Aorta (tissue), 5 donors: Measurements from ENCODE around the gene CCM2L. TPM values are rescaled to one million over a fixed set of nuclear protein-coding genes. Genes with fewer than 3 reads are reported as not detected.

Source experiments
- ATAC-seq: fragments of 200-7000 bp; cut with Tn5 transposase; one replicate; pipeline ENCODE4 v1.9.1; 2022; ENCODE audit warnings: moderate library complexity; ENCODE audit not compliant: low FRiP score
- DNase-seq, 2 donors: peaks; one replicate each; pipeline ENCODE4 v3.0.0-alpha.2; 2020
- H3K27ac ChIP-seq, 2 donors: one replicate each; pipeline ENCODE4 v1.5.1; 2013; ENCODE audit warnings: low read length in 2 of 2, mild to moderate bottlenecking in 2 of 2, moderate library complexity in 2 of 2, control low read depth in 1 of 2, inconsistent platforms in 1 of 2, low read depth in 1 of 2
- H3K27me3 ChIP-seq, 2 donors: one replicate each; pipeline ENCODE4 v1.6.1; 2013; ENCODE audit warnings: control low read depth in 1 of 2, low read length in 1 of 2, mild to moderate bottlenecking in 1 of 2, moderate library complexity in 1 of 2; ENCODE audit not compliant: insufficient read depth in 2 of 2, control insufficient read depth in 1 of 2
- H3K36me3 ChIP-seq, 2 donors: one replicate each; pipeline ENCODE4 v1.6.1; 2013; ENCODE audit warnings: control low read depth in 1 of 2, low read length in 1 of 2, mild to moderate bottlenecking in 1 of 2; ENCODE audit not compliant: insufficient read depth in 2 of 2, control insufficient read depth in 1 of 2
- H3K4me1 ChIP-seq, 2 donors: one replicate each; pipeline ENCODE4 v1.6.1; 2013; ENCODE audit warnings: low read length in 2 of 2, control low read depth in 1 of 2, mild to moderate bottlenecking in 1 of 2, moderate library complexity in 1 of 2; ENCODE audit not compliant: insufficient read depth in 2 of 2, control insufficient read depth in 1 of 2
- H3K4me3 ChIP-seq, 2 donors: one replicate each; pipeline ENCODE4 v1.5.1; 2013; ENCODE audit warnings: low read length in 2 of 2, control low read depth in 1 of 2, mild to moderate bottlenecking in 1 of 2
- H3K9me3 ChIP-seq: one replicate; pipeline ENCODE4 v1.6.1; 2013; ENCODE audit warnings: mild to moderate bottlenecking, low read length; ENCODE audit not compliant: control insufficient read depth
- WGBS, 2 donors: extraction: QIAGEN DNeasy Blood & Tissue Kit; methylation state at CpG; one replicate each; pipeline ENCODE4 v1.1.7; 2013; 5-methylcytosine and 5-hydroxymethylcytosine counted together
- intact Hi-C, 2 donors: fragments of 100-400 bp; cut with DNase I; formaldehyde crosslinking; loops; one replicate each; pipeline versions ENCODE4 v1.14.2 to v1.15.0; 2022
- polyA plus RNA-seq, 2 donors: library from polyadenylated mRNA; stranded (reverse); fragments of 200-250 nt; gene quantifications; one replicate each; pipeline ENCODE4 v1.2.3, GENCODE V29; 2013
- total RNA-seq, 2 donors: library from RNA; stranded (reverse); fragmentation: NEBNext Ultra II Directional; extraction: Animal tissue kit (Norgen Biotek cat#: 25700); gene quantifications; one replicate each; pipeline ENCODE4 v1.2.1, GENCODE V29; 2021
- donor health status: healthy with polysubstance abuse.
- donor health status: Bipolar disorder and iron deficiency.
- donor health status: DM: no; HTN: no; CAD: no.
- donor health status: DM: no; HTN: no; CAD: no.
- donor health status: DM: yes; HTN: yes; CAD: no.

CCM2L gene
- total and polyA plus RNA-seq, 4 donors, result 0.88 to 11.0 (median 4.6) TPM

DNA sequence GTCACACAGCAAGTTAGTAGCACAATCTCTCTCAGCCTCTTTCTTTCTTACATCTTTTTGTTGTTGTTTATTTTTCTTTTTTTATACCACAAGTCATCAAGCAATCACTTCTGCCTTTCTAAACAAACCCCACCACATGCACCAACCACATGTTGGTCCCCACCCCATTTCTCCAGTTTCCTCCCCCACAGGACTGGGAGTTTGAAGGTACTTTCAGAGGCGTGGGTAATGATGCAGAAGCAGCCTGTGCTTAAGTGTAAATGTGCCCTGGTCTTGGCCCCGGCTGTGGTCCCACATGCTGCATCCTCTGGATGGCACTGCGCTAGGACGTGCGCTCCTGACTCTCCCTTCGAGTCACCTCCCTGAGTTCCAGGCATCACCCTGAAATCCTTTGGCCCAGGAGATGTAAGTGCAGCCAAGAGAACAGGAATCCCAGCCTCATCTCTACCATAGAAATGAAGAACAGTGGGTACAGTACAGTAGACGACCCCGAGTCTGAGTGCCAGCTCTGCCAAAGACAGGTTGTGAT lies 47.5 kb downstream of the CCM2L start:
- no peak overlapping the region for H3K27ac ChIP-seq
- H3K4me1 ChIP-seq, result no peaks in the 10 kb centered on the region
- intact Hi-C loops, result no loop called here
- H3K36me3 ChIP-seq, result no peaks in the 10 kb centered on the region
- ATAC-seq (no peak), DNase-seq (peak in 1 of 2 donors; percentile 55)
- WGBS, 2 donors, result 68 to 70% methylated on average over 8 of the region's 8 CpGs
- H3K27me3 ChIP-seq, result no peaks in the 10 kb centered on the region
- no peaks in the 10 kb centered on the region for H3K9me3 ChIP-seq
- no peak overlapping the region for H3K4me3 ChIP-seq

DNA sequence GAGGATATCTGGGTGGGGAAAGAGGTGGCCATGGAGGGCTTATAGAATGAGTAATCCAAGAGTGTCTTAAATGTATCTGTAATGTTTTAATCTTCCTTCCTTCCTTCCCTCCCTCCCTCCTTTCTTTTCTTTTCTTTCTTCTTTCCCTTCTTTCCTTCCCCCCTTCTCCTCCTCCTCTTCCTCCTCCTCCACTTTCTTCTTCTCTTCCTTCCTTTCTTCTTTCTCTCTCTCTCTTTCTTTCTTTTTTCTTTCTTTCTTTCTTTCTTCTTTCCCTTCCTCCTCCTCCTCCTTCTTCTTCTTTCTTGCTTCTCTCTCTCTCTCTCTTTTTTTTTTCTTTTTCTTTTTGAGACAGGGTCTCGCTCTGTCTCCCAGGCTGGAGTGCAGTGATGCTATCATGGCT lies 49.0 kb downstream of the CCM2L start:
- WGBS, 2 donors, result 87 to 89% methylated on average over 1 of the region's 1 CpG
- no peaks in the 10 kb centered on the region for H3K36me3 ChIP-seq
- no peaks in the 10 kb centered on the region for H3K4me1 ChIP-seq
- intact Hi-C loops, result no loop called here
- ATAC-seq (no peak), DNase-seq (no peak)
- no peak overlapping the region for H3K27ac ChIP-seq
- H3K4me3 ChIP-seq, result no peak overlapping the region
- no peaks in the 10 kb centered on the region for H3K9me3 ChIP-seq
- no peaks in the 10 kb centered on the region for H3K27me3 ChIP-seq

- WGBS, 2 donors, result 34 to 37% methylated on average over 4 of the region's 4 CpGs
- H3K27ac ChIP-seq, result no peak overlapping the region
- intact Hi-C loops, result no loop called here
- no peaks in the 10 kb centered on the region for H3K36me3 ChIP-seq
- H3K4me3 ChIP-seq, result no peak overlapping the region
- no peaks in the 10 kb centered on the region for H3K27me3 ChIP-seq
- DNase-seq (peak; percentile 78 to 89), ATAC-seq (peak; percentile 70)
- no peaks in the 10 kb centered on the region for H3K9me3 ChIP-seq
- H3K4me1 ChIP-seq, result no peaks in the 10 kb centered on the region
Measured at GRCh38 chr20:32062776-32063170, 52.5 kb downstream of the CCM2L start.

- no peak overlapping the region for H3K27ac ChIP-seq
Measured at GRCh38 chr20:32063695-32064094, 53.5 kb downstream of the CCM2L start.

GRCh38 chr20:32064667-32065066 lies 54.4 kb downstream of the CCM2L start:
- Histone ChIP-seq H3K36me3 (no peaks in the 10 kb centered on the region), H3K4me1 (no peaks in the 10 kb centered on the region), H3K9me3 (no peaks in the 10 kb centered on the region), H3K27ac (no peak overlapping the region), H3K27me3 (no peaks in the 10 kb centered on the region), H3K4me3 (no peak overlapping the region)
- 58 to 68% methylated on average over 7 of the region's 7 CpGs for WGBS, 2 donors
- intact Hi-C loops, result no loop called here
- DNase-seq (peak in 1 of 2 donors; percentile 56), ATAC-seq (no peak)

More at GRCh38 chr20:32063695-32064094, 53.5 kb downstream of the CCM2L start:
- DNase-seq (no peak), ATAC-seq (no peak)
- Histone ChIP-seq H3K9me3 (no peaks in the 10 kb centered on the region), H3K4me3 (no peak overlapping the region), H3K27me3 (no peaks in the 10 kb centered on the region), H3K4me1 (no peaks in the 10 kb centered on the region), H3K36me3 (no peaks in the 10 kb centered on the region)
- intact Hi-C loops, result no loop called here
- 66 to 68% methylated on average over 4 of the region's 4 CpGs for WGBS, 2 donors

GRCh38 chr20:32067234-32067821 lies 57.1 kb downstream of the CCM2L start:
- Histone ChIP-seq H3K9me3 (no peaks in the 10 kb centered on the region), H3K4me3 (no peak overlapping the region), H3K27me3 (no peaks in the 10 kb centered on the region), H3K27ac (no peak overlapping the region), H3K36me3 (no peaks in the 10 kb centered on the region), H3K4me1 (no peaks in the 10 kb centered on the region)
- 35 to 45% methylated on average over 6 of the region's 6 CpGs for WGBS, 2 donors
- intact Hi-C loops, result no loop called here
- DNase-seq, result no peak
- ATAC-seq, result no peak

GRCh38 chr20:32068174-32068573 lies 57.9 kb downstream of the CCM2L start:
- Histone ChIP-seq H3K27ac (no peak overlapping the region), H3K9me3 (no peaks in the 10 kb centered on the region), H3K4me1 (no peaks in the 10 kb centered on the region), H3K36me3 (no peaks in the 10 kb centered on the region), H3K4me3 (no peak overlapping the region), H3K27me3 (no peaks in the 10 kb centered on the region)
- intact Hi-C loops, result no loop called here
- WGBS, 2 donors, result 98 to 99% methylated on average over 2 of the region's 2 CpGs
- ATAC-seq (no peak), DNase-seq (no peak)

DNA sequence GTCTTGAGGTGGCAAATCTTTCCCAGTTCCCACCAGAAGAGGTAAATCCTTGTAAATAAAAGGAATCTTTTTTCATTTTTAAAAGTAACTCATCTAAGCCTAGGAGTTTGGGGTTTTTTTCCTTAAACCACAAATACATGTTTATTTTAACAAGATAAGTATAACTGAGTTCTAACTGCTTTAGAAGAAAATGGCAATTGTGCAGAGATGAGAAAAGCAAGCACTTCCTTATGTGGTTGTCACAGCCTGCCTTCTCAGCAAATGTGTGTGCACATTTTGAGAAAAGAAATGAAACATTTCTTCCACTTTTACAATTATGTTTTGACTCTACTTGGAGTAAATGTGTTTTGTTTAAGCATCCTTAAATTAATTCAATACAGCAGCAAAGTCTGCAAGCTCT lies 59.5 kb downstream of the CCM2L start:
- ATAC-seq, result no peak

GRCh38 chr20:32070282-32070681 lies 60.0 kb downstream of the CCM2L start:
- intact Hi-C loops, result no loop called here
- H3K4me1 ChIP-seq, result no peaks in the 10 kb centered on the region
- no peak overlapping the region for H3K27ac ChIP-seq
- DNase-seq, result no peak
- no peaks in the 10 kb centered on the region for H3K9me3 ChIP-seq
- H3K27me3 ChIP-seq, result no peaks in the 10 kb centered on the region
- H3K4me3 ChIP-seq, result no peak overlapping the region
- H3K36me3 ChIP-seq, result no peaks in the 10 kb centered on the region
- no peak for ATAC-seq
- WGBS, 2 donors, result 82 to 93% methylated on average over 1 of the region's 1 CpG

More for the DNA sequence above, 59.5 kb downstream of the CCM2L start:
- Histone ChIP-seq H3K9me3 (no peaks in the 10 kb centered on the region), H3K4me3 (no peak overlapping the region), H3K27ac (no peak overlapping the region), H3K36me3 (no peaks in the 10 kb centered on the region), H3K27me3 (no peaks in the 10 kb centered on the region), H3K4me1 (no peaks in the 10 kb centered on the region)
- intact Hi-C loops, result no loop called here
- DNase-seq, result no peak
